HG03432 (cell line): ENCODE data around the gene C10orf71.

ENCODE experiments used
- ATAC-seq: cut with Tn5 transposase; IDR thresholded peaks from one replicate; pipeline ENCODE4 v1.9.1; 2021; ENCODE audit warnings: mild to moderate bottlenecking, moderate library complexity; ENCODE audit not compliant: unreplicated experiment

C10orf71 gene

GRCh38 chr10:49330127-49330665 lies 31.2 kb downstream of the C10orf71 start:
- no peak for ATAC-seq

GRCh38 chr10:49331431-49331830 lies 32.5 kb downstream of the C10orf71 start:
- ATAC-seq: no peak

GRCh38 chr10:49332333-49332732 lies 33.4 kb downstream of the C10orf71 start:
- no peak for ATAC-seq

GRCh38 chr10:49332768-49333167 lies 33.8 kb downstream of the C10orf71 start:
- no peak for ATAC-seq

- no peak for ATAC-seq
Measured at GRCh38 chr10:49333192-49333591, 34.2 kb downstream of the C10orf71 start.

GRCh38 chr10:49334964-49335363 lies 36.0 kb downstream of the C10orf71 start:
- ATAC-seq: no peak

- ATAC-seq: no peak
Measured at GRCh38 chr10:49335364-49335972, 36.5 kb downstream of the C10orf71 start.

GRCh38 chr10:49338604-49339003 lies 39.6 kb downstream of the C10orf71 start:
- no peak for ATAC-seq

- ATAC-seq: no peak
Measured at GRCh38 chr10:49344840-49345239, 45.9 kb downstream of the C10orf71 start.

- ATAC-seq: no peak
Measured at GRCh38 chr10:49347342-49347741, 48.4 kb downstream of the C10orf71 start.

- no peak for ATAC-seq
Measured at GRCh38 chr10:49347827-49348226, 48.9 kb downstream of the C10orf71 start.

GRCh38 chr10:49348593-49348992 lies 49.6 kb downstream of the C10orf71 start:
- ATAC-seq: no peak

- ATAC-seq: no peak
Measured at GRCh38 chr10:49349390-49349789, 50.4 kb downstream of the C10orf71 start.

- ATAC-seq: no peak
Measured at GRCh38 chr10:49350138-49350537, 51.2 kb downstream of the C10orf71 start.

- no peak for ATAC-seq
Measured at GRCh38 chr10:49350846-49351532, 52.0 kb downstream of the C10orf71 start.

- ATAC-seq: no peak
Measured at GRCh38 chr10:49351669-49352068, 52.7 kb downstream of the C10orf71 start.

- ATAC-seq: no peak
Measured at GRCh38 chr10:49352323-49352722, 53.4 kb downstream of the C10orf71 start.

GRCh38 chr10:49353026-49353894 lies 54.3 kb downstream of the C10orf71 start:
- no peak for ATAC-seq

- ATAC-seq: no peak
Measured at GRCh38 chr10:49353895-49354566, 55.1 kb downstream of the C10orf71 start.

- ATAC-seq: no peak
Measured at GRCh38 chr10:49354593-49354992, 55.6 kb downstream of the C10orf71 start.

GRCh38 chr10:49355221-49355620 lies 56.3 kb downstream of the C10orf71 start:
- ATAC-seq: no peak
